Measurements from ENCODE around the gene TPP2. TPM values are rescaled to one million over a fixed set of nuclear protein-coding genes. Genes with fewer than 3 reads are reported as not detected.

Gene TPP2
- total RNA-seq, 2 donors from 2014 or later = 41.7 to 49.9 TPM

DNA sequence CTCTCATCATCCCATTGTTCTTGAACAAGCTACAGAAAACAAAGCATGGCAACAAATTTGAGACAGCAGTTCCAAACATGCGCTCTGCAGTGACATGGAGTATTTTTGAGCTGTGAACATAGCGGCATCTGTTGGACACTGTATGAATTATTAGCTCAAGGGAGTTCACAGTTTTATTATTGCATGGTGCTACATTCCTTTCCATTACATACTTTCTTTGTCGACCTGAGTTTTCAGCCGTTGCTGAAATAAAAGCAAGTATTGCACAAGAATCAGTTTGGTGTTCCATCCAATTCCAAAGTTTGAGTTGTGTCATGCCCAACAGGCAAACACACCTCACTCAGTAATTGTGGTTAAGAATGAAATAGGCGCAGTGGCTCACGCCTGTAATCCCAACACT is 128.1 kb downstream of the TPP2 start:
- no peak overlapping the region for H3K4me3 ChIP-seq
- TF ChIP-seq, protein P1, sequence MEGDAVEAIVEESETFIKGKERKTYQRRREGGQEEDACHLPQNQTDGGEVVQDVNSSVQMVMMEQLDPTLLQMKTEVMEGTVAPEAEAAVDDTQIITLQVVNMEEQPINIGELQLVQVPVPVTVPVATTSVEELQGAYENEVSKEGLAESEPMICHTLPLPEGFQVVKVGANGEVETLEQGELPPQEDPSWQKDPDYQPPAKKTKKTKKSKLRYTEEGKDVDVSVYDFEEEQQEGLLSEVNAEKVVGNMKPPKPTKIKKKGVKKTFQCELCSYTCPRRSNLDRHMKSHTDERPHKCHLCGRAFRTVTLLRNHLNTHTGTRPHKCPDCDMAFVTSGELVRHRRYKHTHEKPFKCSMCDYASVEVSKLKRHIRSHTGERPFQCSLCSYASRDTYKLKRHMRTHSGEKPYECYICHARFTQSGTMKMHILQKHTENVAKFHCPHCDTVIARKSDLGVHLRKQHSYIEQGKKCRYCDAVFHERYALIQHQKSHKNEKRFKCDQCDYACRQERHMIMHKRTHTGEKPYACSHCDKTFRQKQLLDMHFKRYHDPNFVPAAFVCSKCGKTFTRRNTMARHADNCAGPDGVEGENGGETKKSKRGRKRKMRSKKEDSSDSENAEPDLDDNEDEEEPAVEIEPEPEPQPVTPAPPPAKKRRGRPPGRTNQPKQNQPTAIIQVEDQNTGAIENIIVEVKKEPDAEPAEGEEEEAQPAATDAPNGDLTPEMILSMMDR (IDR thresholded peaks at IDR 0.05) = peak; percentile 17
- H3K27ac ChIP-seq = no peak overlapping the region
- peaks cover 0 to 4% of the 10 kb centered on the region in 2 donors for H3K4me1 ChIP-seq (ENCODE audit: control insufficient read depth in 1 of 2, low read depth in 2 of 2)
- no peak for DNase-seq (ENCODE audit: low spot score)
- H3K9me3 ChIP-seq = no peaks in the 10 kb centered on the region
- ATAC-seq (ENCODE audit: insufficient number of reproducible peaks, low FRiP score, low read depth) = peak; percentile 69
- peaks cover 5% of the 10 kb centered on the region for H3K27me3 ChIP-seq (replicated peaks; ENCODE audit: insufficient read depth)
- H3K36me3 ChIP-seq = no peaks in the 10 kb centered on the region

DNA sequence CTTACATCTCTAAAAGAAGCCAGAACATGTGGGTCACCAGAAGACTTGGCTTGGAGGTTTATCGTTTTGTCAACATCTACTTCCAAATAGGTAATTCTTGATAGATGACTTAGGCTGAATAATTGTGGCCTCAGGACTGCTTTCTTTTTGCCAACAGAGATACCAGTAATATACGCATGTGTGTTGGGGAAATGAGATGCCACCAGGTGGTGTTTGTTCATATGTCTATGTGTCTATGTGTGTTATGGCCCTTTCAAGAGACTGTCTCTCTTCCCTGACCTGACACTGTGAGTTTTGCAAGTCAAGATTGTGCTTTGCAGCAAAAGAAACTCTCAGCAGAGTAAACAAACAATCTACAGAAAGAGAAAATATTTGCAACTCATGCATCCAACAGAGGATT is 129.6 kb downstream of the TPP2 start:
- no peak for DNase-seq (ENCODE audit: low spot score)
- H3K36me3 ChIP-seq = no peaks in the 10 kb centered on the region
- peaks cover 0 to 5% of the 10 kb centered on the region in 2 donors for H3K4me1 ChIP-seq (ENCODE audit: control insufficient read depth in 1 of 2, low read depth in 2 of 2)
- no peak for ATAC-seq (ENCODE audit: insufficient number of reproducible peaks, low FRiP score, low read depth)
- H3K9me3 ChIP-seq = no peaks in the 10 kb centered on the region
- H3K4me3 ChIP-seq = no peak overlapping the region
- TF ChIP-seq, protein P1 (IDR thresholded peaks at IDR 0.05) = no peak
- no peak overlapping the region for H3K27ac ChIP-seq
- H3K27me3 ChIP-seq (replicated peaks; ENCODE audit: insufficient read depth) = peaks cover 5% of the 10 kb centered on the region

Other genes starting within 250 kb of the TPP2 start
- gene FGF14, start 194.9 kb upstream of the TPP2 start, total RNA-seq = under 1 TPM; 0.14 TPM
- gene METTL21C, start 98.1 kb downstream of the TPP2 start, total RNA-seq = not detected
- gene TEX30, start 176.8 kb downstream of the TPP2 start, total RNA-seq = 1 to 10 TPM; 2.8 to 8.0 TPM
- 10 to 100 TPM in 1 of 2 donors, 1 to 10 TPM in 1; 7.3 to 11.9 TPM for gene POGLUT2, start 202.0 kb downstream of the TPP2 start, total RNA-seq
- gene BIVM, start 202.1 kb downstream of the TPP2 start, total RNA-seq = 10 to 100 TPM; 26.8 to 33.2 TPM
- 10 to 100 TPM; 59.4 to 80.8 TPM for gene ERCC5, start 249.0 kb downstream of the TPP2 start, total RNA-seq

Data from thoracic aorta (tissue), 2 donors.